IPS-20b (cell line): ENCODE measurements around the gene RAB1A.

Source experiments
- H3K27ac ChIP-seq: one replicate; pipeline ENCODE4 v1.5.1; 2013; ENCODE audit warnings: low read length
- H3K27me3 ChIP-seq: 2 replicates; pipeline ENCODE4 v1.6.1; 2013; ENCODE audit warnings: mild to moderate bottlenecking, low read length, inconsistent platforms; ENCODE audit not compliant: insufficient read depth
- H3K36me3 ChIP-seq: 2 replicates; pipeline ENCODE4 v1.6.1; 2013; ENCODE audit warnings: low read depth, mild to moderate bottlenecking, inconsistent platforms, low read length, moderate library complexity; ENCODE audit not compliant: insufficient read depth
- H3K4me1 ChIP-seq: 2 replicates; pipeline ENCODE4 v1.6.1; 2013; ENCODE audit warnings: mild to moderate bottlenecking, control low read depth, inconsistent platforms, low read length, moderate library complexity; ENCODE audit not compliant: insufficient read depth
- H3K4me3 ChIP-seq: 2 replicates; pipeline ENCODE4 v1.5.1; 2013; ENCODE audit warnings: mild to moderate bottlenecking, low read length, inconsistent platforms
- H3K9ac ChIP-seq: 2 replicates; pipeline ENCODE4 v1.6.1; 2013; ENCODE audit warnings: low read depth, mild to moderate bottlenecking, inconsistent platforms, low read length, moderate library complexity
- H3K9me3 ChIP-seq: 2 replicates; pipeline ENCODE4 v1.6.1; 2013; ENCODE audit warnings: mild to moderate bottlenecking, low read depth, low read length, inconsistent platforms; ENCODE audit not compliant: insufficient read depth

The RAB1A gene

DNA sequence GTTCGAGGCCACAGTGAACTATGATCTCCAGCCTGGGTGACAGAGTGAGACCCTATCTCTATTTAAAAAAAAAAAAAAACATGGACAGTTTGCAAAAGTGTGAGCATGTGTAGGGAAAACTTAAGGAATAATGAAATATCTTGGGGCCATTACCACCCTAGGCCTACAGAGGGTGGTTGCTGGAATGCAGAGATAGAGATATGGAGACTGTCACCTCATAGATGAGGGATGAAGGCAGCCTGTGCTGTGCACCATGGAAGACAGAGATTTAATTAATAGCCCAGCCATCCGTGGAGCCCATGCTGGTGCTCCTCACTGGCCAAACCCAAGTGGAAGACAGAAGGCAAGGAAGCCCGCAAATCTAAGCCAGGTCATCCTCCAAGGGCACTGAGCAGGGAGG, 90.3 kb downstream of the RAB1A start:
- peaks cover 18% of the 10 kb centered on the region for H3K36me3 ChIP-seq
- H3K9me3 ChIP-seq, result no peaks in the 10 kb centered on the region
- H3K27me3 ChIP-seq, result no peaks in the 10 kb centered on the region
- no peak overlapping the region for H3K27ac ChIP-seq
- H3K4me1 ChIP-seq, result peaks cover 3% of the 10 kb centered on the region; the same call in 1 of the 2 replicates
- no peak overlapping the region for H3K9ac ChIP-seq
- H3K4me3 ChIP-seq, result no peak overlapping the region

DNA sequence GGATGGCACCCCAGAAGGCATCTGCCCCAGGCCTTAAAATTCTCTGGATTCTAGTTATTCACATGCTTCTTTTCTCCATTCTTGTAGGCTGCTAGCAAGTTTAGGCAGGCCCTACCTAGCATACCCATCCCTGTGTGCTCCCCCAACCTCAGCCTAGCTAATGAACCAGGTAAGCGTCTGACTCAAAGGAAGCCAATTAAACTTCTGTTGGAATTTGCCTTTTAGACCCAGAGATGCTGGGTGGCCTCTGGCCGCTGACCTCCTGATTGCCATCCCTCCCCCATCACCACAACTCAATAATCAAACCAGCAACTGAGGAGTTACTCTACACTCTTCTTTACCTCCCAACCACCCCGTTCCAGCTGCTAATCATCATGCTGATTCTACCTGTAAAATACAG, 92.7 kb downstream of the RAB1A start:
- H3K27me3 ChIP-seq, result no peaks in the 10 kb centered on the region
- no peak overlapping the region for H3K9ac ChIP-seq
- H3K4me1 ChIP-seq, result peaks cover 7% of the 10 kb centered on the region; the same call in 1 of the 2 replicates
- peaks cover 10% of the 10 kb centered on the region for H3K36me3 ChIP-seq
- H3K9me3 ChIP-seq, result no peaks in the 10 kb centered on the region
- H3K4me3 ChIP-seq, result no peak overlapping the region
- no peak overlapping the region for H3K27ac ChIP-seq
